D341Med (cell line): ENCODE data around the gene DEXI.

Experiments
- DNase-seq: peaks from one replicate; pipeline ENCODE4 v3.0.0; 2012; ENCODE audit warnings: low spot score

The DEXI gene

GRCh38 chr16:10892782-10893318, 49.4 kb downstream of the DEXI start:
- no peak for DNase-seq

GRCh38 chr16:10889855-10890254, 52.4 kb downstream of the DEXI start:
- no peak for DNase-seq

- DNase-seq: no peak
Measured at GRCh38 chr16:10888320-10888937, 53.8 kb downstream of the DEXI start.

GRCh38 chr16:10885246-10885645, 57.0 kb downstream of the DEXI start:
- no peak for DNase-seq

GRCh38 chr16:10883004-10883403, 59.3 kb downstream of the DEXI start:
- DNase-seq: no peak

- DNase-seq: no peak
Measured at GRCh38 chr16:10881479-10882030, 60.7 kb downstream of the DEXI start.

GRCh38 chr16:10880594-10881452, 61.4 kb downstream of the DEXI start:
- DNase-seq: no peak

GRCh38 chr16:10879681-10880589, 62.3 kb downstream of the DEXI start:
- DNase-seq: no peak
